NCI-H2196 treated with DMSO at 0.1 percent for 48 hours (cell line): ENCODE data around the gene CTSL.
"Not testable (repeated sequence)": the region's sequence is repeated elsewhere in the genome, so short reads cannot be mapped to it uniquely, and the experiment has no call there.

Experiments used
- DNase-seq: peaks from one replicate; lab custom pipeline; 2025; ENCODE audit not compliant: unreplicated experiment; lab: John Stamatoyannopoulos, UW

CTSL gene

GRCh38 chr9:87718852-87719612 is 6.9 kb upstream of the CTSL start:
- DNase-seq = no peak

GRCh38 chr9:87720173-87720572 is 5.7 kb upstream of the CTSL start:
- DNase-seq = no peak

GRCh38 chr9:87722393-87723088 is 3.4 kb upstream of the CTSL start:
- DNase-seq = no peak

- no peak for DNase-seq
These were observed 491 bp upstream of the CTSL start for GRCh38 chr9:87725356-87725899.

- DNase-seq = no peak
These were observed 3.3 kb downstream of the CTSL start for GRCh38 chr9:87729246-87729645.

GRCh38 chr9:87731321-87731720 is 5.4 kb downstream of the CTSL start:
- no peak for DNase-seq

GRCh38 chr9:87732344-87732743 is 6.4 kb downstream of the CTSL start:
- no peak for DNase-seq

- DNase-seq = no peak
These were observed 6.8 kb downstream of the CTSL start for GRCh38 chr9:87732756-87733155.

- no peak for DNase-seq
These were observed 7.5 kb downstream of the CTSL start for GRCh38 chr9:87733273-87734052.

GRCh38 chr9:87734106-87734505 is 8.2 kb downstream of the CTSL start:
- DNase-seq = no peak

GRCh38 chr9:87739546-87739945 is 13.6 kb downstream of the CTSL start:
- no peak for DNase-seq

- DNase-seq = no peak
These were observed 14.3 kb downstream of the CTSL start for GRCh38 chr9:87740209-87740608.

- DNase-seq = no peak
These were observed 15.4 kb downstream of the CTSL start for GRCh38 chr9:87741326-87741725.

- no peak for DNase-seq
These were observed 16.0 kb downstream of the CTSL start for GRCh38 chr9:87741891-87742290.

GRCh38 chr9:87742813-87743428 is 17.0 kb downstream of the CTSL start:
- no peak for DNase-seq

- DNase-seq = not testable (repeated sequence)
These were observed 18.3 kb downstream of the CTSL start for GRCh38 chr9:87744247-87744646.

- no peak for DNase-seq
These were observed 20.3 kb downstream of the CTSL start for GRCh38 chr9:87746186-87746585.

GRCh38 chr9:87748881-87749280 is 23.0 kb downstream of the CTSL start:
- no peak for DNase-seq

- no peak for DNase-seq
These were observed 23.6 kb downstream of the CTSL start for GRCh38 chr9:87749335-87750035.

GRCh38 chr9:87750726-87751125 is 24.8 kb downstream of the CTSL start:
- no peak for DNase-seq

GRCh38 chr9:87751423-87751822 is 25.5 kb downstream of the CTSL start:
- DNase-seq = no peak
